Naive thymus-derived CD8-positive, alpha-beta T cell (primary cell): ENCODE measurements around the gene JARID2. TPM values are rescaled to one million over a fixed set of nuclear protein-coding genes. Genes with fewer than 3 reads are reported as not detected.
A peak's percentile ranks its signal among the peaks of the same experiment; 100 is the strongest.

Experiments
- ATAC-seq, 2 donors: fragments of 150-1000 bp; cut with Tn5 transposase in 1 of 2; sonication (Bioruptor Pico), chemical (Tn5 transposase) in 1 of 2; 1 replicate in 1 of 2; 2 replicates in 1 of 2; pipeline ENCODE4 v1.10.0; 2021; ENCODE audit warnings: mild to moderate bottlenecking in 2 of 2, moderate library complexity in 2 of 2
- POLR2A ChIA-PET: fragments of 350-600 bp; sonication (Branson Sonifier 250); formaldehyde crosslinking; loops from one replicate; lab custom pipeline; 2021; ENCODE audit warnings: antibody characterized with exemption; lab: Charles Lee
- DNase-seq, 10 donors: peaks; one replicate each; pipeline versions ENCODE4 v3.0.0 to v3.0.0-alpha.2; 2020 to 2022
- H3K27ac Mint-ChIP-seq, 10 donors: one replicate each; pipeline ENCODE4 v1.8.0; 2020 to 2022; ENCODE audit warnings: mild to moderate bottlenecking in 10 of 10, mixed read lengths in 10 of 10, moderate library complexity in 4 of 10, inconsistent platforms in 1 of 10
- H3K27me3 Mint-ChIP-seq, 5 donors: one replicate each; pipeline ENCODE4 v1.8.0; 2021 to 2022; ENCODE audit warnings: mixed read lengths in 5 of 5
- H3K36me3 Mint-ChIP-seq, 3 donors: one replicate each; pipeline ENCODE4 v1.8.0; 2020 to 2022; ENCODE audit warnings: mixed read lengths in 3 of 3, mild to moderate bottlenecking in 2 of 3, inconsistent platforms in 1 of 3
- H3K4me1 Mint-ChIP-seq, 4 donors: one replicate each; pipeline ENCODE4 v1.8.0; 2021 to 2022; ENCODE audit warnings: mixed read lengths in 4 of 4
- H3K4me3 Mint-ChIP-seq, 10 donors: one replicate each; pipeline ENCODE4 v1.8.0; 2020 to 2022; ENCODE audit warnings: mild to moderate bottlenecking in 10 of 10, mixed read lengths in 10 of 10, moderate library complexity in 6 of 10, inconsistent platforms in 1 of 10
- H3K9me3 Mint-ChIP-seq, 9 donors: one replicate each; pipeline ENCODE4 v1.8.0; 2020 to 2022; ENCODE audit warnings: mixed read lengths in 9 of 9, mild to moderate bottlenecking in 3 of 9, inconsistent platforms in 1 of 9, moderate library complexity in 1 of 9
- polyA plus RNA-seq, 3 donors: library from polyadenylated mRNA; unstranded; fragments of 300-500 nt; fragmentation: Illumina TruSeq; gene quantifications; one replicate each; pipeline ENCODE4 v1.2.3, GENCODE V29; 2021
- total RNA-seq, 8 experiments: library from RNA in 2 of 8; stranded (reverse) in 2 of 8; gene quantifications; one replicate each; pipeline ENCODE4 v1.2.3 and lab custom pipeline; 2021 to 2026

JARID2 gene
- total and polyA plus RNA-seq, 5 experiments from 2014 or later, result 7.6 to 23.5 (median 11.8) TPM

GRCh38 chr6:15520626-15521203, 274.8 kb downstream of the JARID2 start:
- Mint-ChIP-seq H3K4me3 (no peak overlapping the region), H3K4me1 (peaks cover 4 to 16% (median 7%) of the 10 kb centered on the region in 4 donors), H3K27ac (peak overlapping the region in 4 of 10 donors; percentile 2 to 93 (median 26)), H3K36me3 (peaks cover 14 to 96% (median 44%) of the 10 kb centered on the region in 3 donors), H3K27me3 (no peaks in the 10 kb centered on the region), H3K9me3 (no peaks in the 10 kb centered on the region)
- DNase-seq (no peak), ATAC-seq (no peak)
- POLR2A ChIA-PET, result no interaction called here

DNA sequence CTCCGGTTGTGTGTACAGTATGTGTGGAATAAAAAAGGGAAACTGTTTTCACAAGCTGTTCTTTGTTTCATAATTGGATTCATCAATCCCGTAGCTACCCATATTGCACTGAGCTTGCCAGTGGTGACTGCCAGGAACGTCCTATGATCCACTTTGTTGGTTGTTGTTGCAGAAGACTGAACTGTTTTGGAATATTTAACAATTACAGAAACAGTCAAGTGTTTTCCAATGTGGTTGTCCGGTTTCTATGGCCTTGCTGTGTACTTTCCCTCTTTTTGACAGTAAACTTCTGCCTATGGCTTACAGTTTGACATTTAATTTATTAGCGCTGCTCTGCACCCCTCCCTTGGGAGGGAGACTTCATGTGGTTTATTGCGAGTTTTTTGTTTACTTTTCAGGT, 275.7 kb downstream of the JARID2 start:
- POLR2A ChIA-PET, result no interaction called here
- DNase-seq (no peak), ATAC-seq (no peak)
- H3K9me3 Mint-ChIP-seq, result peaks cover 0 to 2% (median 0%) of the 10 kb centered on the region in 9 donors
- H3K4me1 Mint-ChIP-seq, result peaks cover 11 to 16% (median 14%) of the 10 kb centered on the region in 4 donors
- H3K27me3 Mint-ChIP-seq, result no peaks in the 10 kb centered on the region
- no peak overlapping the region for H3K4me3 Mint-ChIP-seq
- H3K27ac Mint-ChIP-seq, result peak overlapping the region in 4 of 10 donors; percentile 17 to 59 (median 27)
- peaks cover 20 to 96% (median 50%) of the 10 kb centered on the region in 3 donors for H3K36me3 Mint-ChIP-seq

- Mint-ChIP-seq H3K4me3 (no peak overlapping the region), H3K27me3 (no peaks in the 10 kb centered on the region), H3K27ac (peak overlapping the region in 7 of 10 donors; percentile 17 to 65 (median 31)), H3K36me3 (peaks cover 20 to 94% (median 53%) of the 10 kb centered on the region in 3 donors), H3K9me3 (peaks cover 0 to 2% (median 0%) of the 10 kb centered on the region in 9 donors), H3K4me1 (peaks cover 14 to 17% (median 15%) of the 10 kb centered on the region in 4 donors)
- POLR2A ChIA-PET, result no interaction called here
- DNase-seq (no peak), ATAC-seq (no peak)
Measured at GRCh38 chr6:15522026-15522425, 276.2 kb downstream of the JARID2 start.

GRCh38 chr6:15522427-15522826, 276.6 kb downstream of the JARID2 start:
- Mint-ChIP-seq H3K27me3 (no peaks in the 10 kb centered on the region), H3K4me1 (peaks cover 15 to 20% (median 16%) of the 10 kb centered on the region in 4 donors), H3K9me3 (peaks cover 0 to 2% (median 0%) of the 10 kb centered on the region in 9 donors), H3K36me3 (peaks cover 22 to 93% (median 53%) of the 10 kb centered on the region in 3 donors), H3K27ac (peak overlapping the region in 9 of 10 donors; percentile 11 to 65 (median 48)), H3K4me3 (no peak overlapping the region)
- POLR2A ChIA-PET, result no interaction called here
- no peak for ATAC-seq
- DNase-seq, result no peak

- peaks cover 0 to 7% (median 0%) of the 10 kb centered on the region in 9 donors for H3K9me3 Mint-ChIP-seq
- peak overlapping the region in 6 of 10 donors; percentile 11 to 77 (median 44) for H3K27ac Mint-ChIP-seq
- ATAC-seq (no peak), DNase-seq (no peak)
- POLR2A ChIA-PET, result interaction anchor here (0.6 kb wide), 1 partner anchor 23 kb away, joined by 5 read pairs; no protein-coding TSS in a partner anchor
- peaks cover 15 to 25% (median 16%) of the 10 kb centered on the region in 4 donors for H3K4me1 Mint-ChIP-seq
- no peaks in the 10 kb centered on the region for H3K27me3 Mint-ChIP-seq
- H3K36me3 Mint-ChIP-seq, result peaks cover 28 to 93% (median 57%) of the 10 kb centered on the region in 3 donors
- no peak overlapping the region for H3K4me3 Mint-ChIP-seq
Measured at GRCh38 chr6:15522856-15523529, 277.1 kb downstream of the JARID2 start.

GRCh38 chr6:15523679-15524630, 278.1 kb downstream of the JARID2 start:
- Mint-ChIP-seq H3K27me3 (no peaks in the 10 kb centered on the region), H3K36me3 (peaks cover 33 to 91% (median 58%) of the 10 kb centered on the region in 3 donors), H3K9me3 (peaks cover 0 to 8% (median 0%) of the 10 kb centered on the region in 9 donors), H3K27ac (peak overlapping the region in 8 of 10 donors; percentile 12 to 79 (median 56)), H3K4me3 (no peak overlapping the region), H3K4me1 (peaks cover 15 to 25% (median 16%) of the 10 kb centered on the region in 4 donors)
- DNase-seq (no peak), ATAC-seq (no peak)
- POLR2A ChIA-PET, result interaction anchor here (0.6 kb wide), 1 partner anchor 22 kb away, joined by 5 read pairs; no protein-coding TSS in a partner anchor

- Mint-ChIP-seq H3K4me1 (peaks cover 16 to 28% (median 16%) of the 10 kb centered on the region in 4 donors), H3K36me3 (peaks cover 27 to 88% (median 61%) of the 10 kb centered on the region in 3 donors), H3K27ac (peak overlapping the region in 8 of 10 donors; percentile 11 to 76 (median 52)), H3K9me3 (peaks cover 0 to 8% (median 0%) of the 10 kb centered on the region in 9 donors), H3K4me3 (no peak overlapping the region), H3K27me3 (no peaks in the 10 kb centered on the region)
- DNase-seq (no peak), ATAC-seq (no peak)
- POLR2A ChIA-PET, result no interaction called here
Measured at GRCh38 chr6:15524861-15525401, 279.1 kb downstream of the JARID2 start.

- Mint-ChIP-seq H3K36me3 (peaks cover 27 to 88% (median 65%) of the 10 kb centered on the region in 3 donors), H3K27me3 (no peaks in the 10 kb centered on the region), H3K9me3 (peaks cover 0 to 8% (median 0%) of the 10 kb centered on the region in 9 donors), H3K4me1 (peaks cover 16 to 41% (median 25%) of the 10 kb centered on the region in 4 donors), H3K4me3 (peak overlapping the region in 1 of 10 donors; percentile 24), H3K27ac (peak overlapping the region in 5 of 10 donors; percentile 17 to 57 (median 50))
- POLR2A ChIA-PET, result no interaction called here
- no peak for DNase-seq
- no peak for ATAC-seq
Measured at GRCh38 chr6:15526212-15526701, 280.4 kb downstream of the JARID2 start.

GRCh38 chr6:15527838-15528617, 282.2 kb downstream of the JARID2 start:
- peaks cover 1 to 43% (median 25%) of the 10 kb centered on the region in 4 donors for H3K4me1 Mint-ChIP-seq
- H3K36me3 Mint-ChIP-seq, result peaks cover 27 to 82% (median 62%) of the 10 kb centered on the region in 3 donors
- POLR2A ChIA-PET, result no interaction called here
- H3K27ac Mint-ChIP-seq, result peak overlapping the region in 4 of 10 donors; percentile 6 to 70 (median 24)
- H3K27me3 Mint-ChIP-seq, result no peaks in the 10 kb centered on the region
- ATAC-seq (no peak), DNase-seq (no peak)
- H3K4me3 Mint-ChIP-seq, result peak overlapping the region in 1 of 10 donors; percentile 8
- peaks cover 0 to 8% (median 0%) of the 10 kb centered on the region in 9 donors for H3K9me3 Mint-ChIP-seq

DNA sequence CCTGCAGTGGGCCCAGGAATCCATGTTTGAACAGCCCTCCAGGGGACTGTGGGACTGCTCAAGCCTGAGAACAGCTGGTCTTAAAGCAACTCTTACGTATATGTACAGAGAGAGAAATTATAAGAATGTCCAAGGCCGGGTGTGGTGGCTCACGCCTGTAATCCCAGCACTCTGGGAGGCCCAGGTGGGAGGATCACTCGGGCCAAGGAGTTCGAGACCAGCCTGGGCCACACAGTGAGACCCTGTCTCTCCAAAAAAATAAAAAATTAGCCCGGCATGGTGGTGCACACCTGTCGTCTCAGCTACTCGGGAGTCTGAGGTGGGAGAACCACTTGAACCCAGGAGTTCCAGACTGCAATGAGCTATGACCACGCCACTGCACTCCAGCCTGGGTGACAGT, 283.0 kb downstream of the JARID2 start:
- no peak overlapping the region for H3K27ac Mint-ChIP-seq
- ATAC-seq (no peak), DNase-seq (no peak)
- POLR2A ChIA-PET, result no interaction called here
- no peaks in the 10 kb centered on the region for H3K27me3 Mint-ChIP-seq
- H3K4me3 Mint-ChIP-seq, result no peak overlapping the region
- peaks cover 1 to 43% (median 24%) of the 10 kb centered on the region in 4 donors for H3K4me1 Mint-ChIP-seq
- H3K36me3 Mint-ChIP-seq, result peaks cover 27 to 82% (median 60%) of the 10 kb centered on the region in 3 donors
- peaks cover 0 to 8% (median 0%) of the 10 kb centered on the region in 9 donors for H3K9me3 Mint-ChIP-seq

- ATAC-seq (no peak), DNase-seq (no peak)
- Mint-ChIP-seq H3K36me3 (peaks cover 27 to 71% (median 46%) of the 10 kb centered on the region in 3 donors), H3K27ac (peak overlapping the region in 7 of 10 donors; percentile 20 to 83 (median 60)), H3K9me3 (peaks cover 0 to 8% (median 0%) of the 10 kb centered on the region in 9 donors), H3K27me3 (no peaks in the 10 kb centered on the region), H3K4me1 (peaks cover 10 to 40% (median 25%) of the 10 kb centered on the region in 4 donors), H3K4me3 (peak overlapping the region in 1 of 10 donors; percentile 63)
- POLR2A ChIA-PET, result no interaction called here
Measured at GRCh38 chr6:15530411-15530810, 284.5 kb downstream of the JARID2 start.
